Thymus (tissue), 11 donors: ENCODE data around the gene USP24. TPM values are rescaled to one million over a fixed set of nuclear protein-coding genes. Genes with fewer than 3 reads are reported as not detected.

Experiments used
- DNase-seq, 9 donors: peaks; one replicate each; pipeline ENCODE4 v3.0.0-alpha.2; 2013; ENCODE audit warnings: low spot score in 9 of 9, low read depth in 6 of 9, missing footprints in 1 of 9
- H3K27ac ChIP-seq, 2 donors: one replicate each; pipeline ENCODE4 v1.5.1; 2013; ENCODE audit warnings: control low read depth in 1 of 2, low read depth in 1 of 2, low read length in 1 of 2, mild to moderate bottlenecking in 1 of 2, moderate library complexity in 1 of 2
- H3K27me3 ChIP-seq, 2 donors: one replicate each; pipeline ENCODE4 v1.5.1; 2013; ENCODE audit warnings: low read length in 1 of 2; ENCODE audit not compliant: control insufficient read depth in 2 of 2, insufficient read depth in 1 of 2
- H3K36me3 ChIP-seq, 2 donors: one replicate each; pipeline ENCODE4 v1.5.1; 2013; ENCODE audit warnings: low read length in 1 of 2, mild to moderate bottlenecking in 1 of 2, moderate library complexity in 1 of 2; ENCODE audit not compliant: control insufficient read depth in 2 of 2, insufficient read depth in 2 of 2
- H3K4me1 ChIP-seq, 2 donors: one replicate each; pipeline ENCODE4 v1.5.1; 2013; ENCODE audit warnings: low read length in 2 of 2; ENCODE audit not compliant: control insufficient read depth in 2 of 2, insufficient read depth in 2 of 2
- H3K4me3 ChIP-seq, 2 donors: one replicate each; pipeline ENCODE4 v1.5.1; 2013; ENCODE audit warnings: low read length in 2 of 2, control low read depth in 1 of 2, mild to moderate bottlenecking in 1 of 2
- H3K9me3 ChIP-seq, 2 donors: one replicate each; pipeline ENCODE4 v1.5.1; 2013; ENCODE audit warnings: low read length in 1 of 2, mild to moderate bottlenecking in 1 of 2; ENCODE audit not compliant: control insufficient read depth in 2 of 2, insufficient read depth in 1 of 2
- WGBS: extraction: QIAGEN DNeasy Blood & Tissue Kit; methylation state at CpG from one replicate; pipeline ENCODE4 v1.1.7; 2013; 5-methylcytosine and 5-hydroxymethylcytosine counted together
- polyA plus RNA-seq: library from polyadenylated mRNA; stranded (reverse); fragments of 200-250 nt; gene quantifications from one replicate; pipeline ENCODE4 v1.2.3, GENCODE V29; 2013
- total RNA-seq: library from RNA; stranded (reverse); fragments of 120-200 nt; gene quantifications from one replicate; pipeline ENCODE4 v1.2.4, GENCODE V29; 2013
- donor health status: healthy.

Gene USP24
- total and polyA plus RNA-seq, 2 donors: 17.7 to 34.4 TPM

DNA sequence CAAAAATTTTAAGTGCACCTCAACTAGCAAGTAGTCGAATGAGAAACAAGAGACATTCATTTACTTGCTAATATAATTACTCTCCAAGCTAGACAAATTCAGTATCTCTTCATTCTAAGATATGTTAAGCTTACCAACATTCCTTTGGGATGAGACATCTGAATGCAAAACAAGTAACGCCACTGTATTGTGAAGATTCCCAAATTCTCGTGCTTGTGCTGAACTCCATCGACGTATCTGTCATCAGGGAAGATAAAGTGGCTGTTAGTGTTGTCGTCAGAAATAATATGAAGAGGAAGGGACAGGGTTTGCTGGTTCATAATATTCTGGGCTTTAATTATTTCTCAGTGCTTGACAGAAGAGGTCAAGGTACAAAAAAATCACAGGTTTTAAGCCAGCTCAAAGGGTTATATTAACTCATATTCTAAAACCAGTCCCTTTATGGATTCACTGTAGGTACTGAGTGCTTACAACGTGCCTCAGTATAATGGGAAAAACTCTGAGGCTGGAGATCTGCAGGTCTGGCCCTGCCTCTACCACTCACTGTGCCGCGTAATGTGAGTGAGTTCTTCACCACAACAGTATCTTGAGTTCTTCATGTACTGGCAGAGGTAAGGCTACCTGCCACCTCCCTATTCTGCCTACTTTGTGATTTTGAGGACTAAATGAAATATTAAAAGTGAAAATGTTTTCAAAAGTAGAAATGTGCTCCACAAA is 133.8 kb downstream of the USP24 start:
- no peaks in the 10 kb centered on the region for H3K9me3 ChIP-seq
- no peak for DNase-seq
- H3K4me3 ChIP-seq: no peak overlapping the region
- H3K36me3 ChIP-seq: peaks cover 74 to 94% of the 10 kb centered on the region in 2 donors
- H3K27me3 ChIP-seq: no peaks in the 10 kb centered on the region
- no peak overlapping the region for H3K27ac ChIP-seq
- H3K4me1 ChIP-seq: no peaks in the 10 kb centered on the region
- 96% methylated on average over 9 of the region's 9 CpGs for whole genome bisulfite sequencing

DNA sequence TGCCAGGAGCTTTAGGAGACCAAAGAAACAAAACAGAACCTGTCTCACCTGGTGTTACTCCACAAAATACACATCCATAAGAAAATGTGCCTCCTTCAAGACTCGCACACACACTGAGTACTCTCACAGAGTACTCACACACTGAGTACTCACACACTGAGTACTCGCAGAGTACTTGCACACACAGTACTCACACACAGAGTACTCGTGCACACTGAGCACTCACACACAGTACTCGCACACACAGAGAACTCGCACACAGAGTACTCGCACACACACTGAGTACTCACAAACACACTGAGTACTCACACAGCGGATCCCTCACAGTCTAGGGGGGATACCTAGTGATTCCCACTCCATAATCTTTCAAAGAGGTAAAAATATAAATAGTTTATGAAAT is 135.5 kb downstream of the USP24 start:
- WGBS: 98% methylated on average over 7 of the region's 7 CpGs
- Histone ChIP-seq H3K4me1 (no peaks in the 10 kb centered on the region), H3K36me3 (peaks cover 64 to 93% of the 10 kb centered on the region in 2 donors), H3K27me3 (no peaks in the 10 kb centered on the region), H3K27ac (no peak overlapping the region), H3K9me3 (no peaks in the 10 kb centered on the region), H3K4me3 (no peak overlapping the region)
- DNase-seq: no peak

DNA sequence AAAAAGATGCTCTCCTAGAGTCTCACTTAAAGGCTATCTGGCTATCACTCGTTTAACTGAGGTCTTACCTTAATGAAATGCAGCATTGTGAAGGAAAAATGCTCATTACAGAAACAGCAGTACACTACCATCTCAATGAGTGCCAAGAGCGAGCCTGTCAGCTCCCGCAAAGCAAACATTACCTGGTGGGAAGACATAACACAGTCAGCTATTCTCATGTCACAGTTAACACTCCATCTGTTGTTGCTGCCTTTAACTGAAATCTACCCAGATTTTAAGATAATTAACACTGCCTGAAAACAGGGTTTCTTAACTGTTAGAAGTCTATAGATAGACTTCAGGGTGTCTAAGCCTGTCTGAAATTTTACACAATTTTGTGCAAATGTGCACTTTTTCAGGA is 136.7 kb downstream of the USP24 start:
- 95% methylated on average over 3 of the region's 3 CpGs for WGBS
- Histone ChIP-seq H3K4me3 (no peak overlapping the region), H3K36me3 (peaks cover 59 to 93% of the 10 kb centered on the region in 2 donors), H3K9me3 (no peaks in the 10 kb centered on the region), H3K4me1 (no peaks in the 10 kb centered on the region), H3K27me3 (no peaks in the 10 kb centered on the region), H3K27ac (no peak overlapping the region)
- no peak for DNase-seq

DNA sequence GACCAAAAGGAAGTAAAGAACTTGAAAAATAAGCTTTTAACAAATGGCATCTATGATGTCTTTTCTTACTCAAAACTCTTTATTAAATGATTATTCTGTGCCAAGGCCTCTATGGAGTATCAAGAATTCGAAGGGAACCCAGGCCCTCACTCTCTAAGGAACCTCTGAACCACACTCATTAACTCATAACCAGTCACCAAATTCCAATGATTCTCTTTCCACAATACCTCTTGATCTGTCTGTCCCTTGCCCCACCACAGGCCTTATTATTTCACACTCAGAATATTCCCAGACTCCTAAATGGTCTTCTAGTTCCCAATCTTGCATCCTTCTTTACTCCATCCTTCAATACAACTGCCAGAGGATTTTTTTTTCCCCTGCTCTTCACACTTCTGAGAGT is 138.8 kb downstream of the USP24 start:
- peaks cover 60 to 93% of the 10 kb centered on the region in 2 donors for H3K36me3 ChIP-seq
- no peaks in the 10 kb centered on the region for H3K27me3 ChIP-seq
- no peak overlapping the region for H3K4me3 ChIP-seq
- no peaks in the 10 kb centered on the region for H3K4me1 ChIP-seq
- no peak for DNase-seq
- H3K27ac ChIP-seq: no peak overlapping the region
- no peaks in the 10 kb centered on the region for H3K9me3 ChIP-seq
- 97% methylated on average over 1 of the region's 1 CpG for WGBS

DNA sequence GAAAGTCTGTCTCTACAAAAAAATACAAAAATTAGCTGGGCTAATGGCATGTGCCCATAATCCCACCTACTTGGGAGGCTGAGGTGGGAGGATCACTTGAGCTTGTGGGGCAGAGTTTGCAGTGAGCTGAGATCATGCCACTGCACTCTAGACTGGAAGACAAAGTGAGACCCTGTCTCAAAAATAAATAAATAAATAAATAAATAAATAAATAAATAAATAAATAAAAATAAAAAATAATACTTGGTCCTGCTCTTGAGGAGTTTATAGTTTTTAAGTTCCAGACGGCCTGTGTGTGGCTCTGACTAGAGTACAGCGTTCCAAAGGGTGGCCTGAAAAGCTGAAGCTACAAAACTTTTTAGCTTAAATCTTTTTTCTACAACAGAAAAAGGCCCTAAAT is 140.7 kb downstream of the USP24 start:
- peaks cover 66 to 90% of the 10 kb centered on the region in 2 donors for H3K36me3 ChIP-seq
- no peaks in the 10 kb centered on the region for H3K9me3 ChIP-seq
- over 99% methylated on average over 2 of the region's 2 CpGs for WGBS
- no peaks in the 10 kb centered on the region for H3K27me3 ChIP-seq
- H3K27ac ChIP-seq: no peak overlapping the region
- DNase-seq: no peak
- H3K4me1 ChIP-seq: peaks cover 0 to 8% of the 10 kb centered on the region in 2 donors
- no peak overlapping the region for H3K4me3 ChIP-seq

DNA sequence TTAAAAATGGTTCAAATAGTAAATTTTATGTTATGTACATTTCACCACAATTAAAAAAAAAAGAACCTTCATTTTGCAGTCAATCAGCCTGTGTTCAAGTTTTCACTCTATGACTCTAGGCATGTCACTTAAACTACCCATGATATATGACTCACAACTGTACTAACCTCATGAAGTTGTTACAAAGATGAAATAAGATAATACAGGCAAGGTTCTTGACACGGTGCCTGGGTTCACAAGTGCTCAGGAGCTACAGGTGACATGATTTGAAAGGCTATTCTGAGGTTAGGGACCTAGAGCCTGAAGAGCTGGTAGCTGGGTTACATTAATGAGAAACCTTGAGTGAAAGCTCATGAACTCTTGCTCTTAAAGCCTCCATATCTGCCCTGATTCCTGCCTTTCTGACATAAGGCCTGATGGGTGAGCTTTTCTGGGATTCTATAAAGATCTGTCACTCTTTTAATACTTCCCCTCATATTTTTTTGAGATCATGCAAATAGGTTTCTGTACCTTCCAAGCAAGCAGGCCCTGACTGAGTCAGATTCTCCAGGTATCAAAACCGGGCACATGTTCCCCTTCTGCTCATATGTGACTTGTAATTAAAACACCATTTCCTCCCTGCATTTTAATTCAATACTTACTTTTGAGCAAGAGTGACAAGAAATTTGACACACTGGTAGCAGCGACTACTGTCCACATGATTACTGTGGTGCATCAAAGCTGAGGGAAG is 141.8 kb downstream of the USP24 start:
- Histone ChIP-seq H3K36me3 (peaks cover 65 to 91% of the 10 kb centered on the region in 2 donors), H3K4me3 (no peak overlapping the region), H3K27ac (no peak overlapping the region), H3K4me1 (peaks cover 0 to 12% of the 10 kb centered on the region in 2 donors), H3K9me3 (no peaks in the 10 kb centered on the region), H3K27me3 (no peaks in the 10 kb centered on the region)
- no peak for DNase-seq
- WGBS: 96% methylated on average over 3 of the region's 3 CpGs

DNA sequence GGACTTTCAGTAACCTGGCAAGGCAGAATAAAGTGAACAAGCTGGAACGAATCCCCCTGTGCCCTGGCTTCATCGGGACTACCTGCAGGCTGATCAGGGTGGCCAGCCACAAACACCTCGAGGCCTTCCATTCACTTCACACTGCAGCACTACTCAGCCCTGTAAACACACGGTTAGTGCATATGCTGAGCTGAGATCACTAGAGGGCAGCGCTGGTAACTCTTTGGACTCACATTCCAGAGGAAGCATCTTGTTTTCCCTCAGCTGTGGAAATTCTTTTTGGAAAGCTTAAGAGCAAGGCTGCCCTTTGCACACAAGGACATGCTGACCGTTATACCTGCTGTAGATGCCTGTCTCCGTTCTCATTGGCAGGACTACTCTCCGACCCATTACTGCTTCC is 143.7 kb downstream of the USP24 start:
- peaks cover 0 to 12% of the 10 kb centered on the region in 2 donors for H3K4me1 ChIP-seq
- H3K27ac ChIP-seq: no peak overlapping the region
- no peaks in the 10 kb centered on the region for H3K9me3 ChIP-seq
- DNase-seq: peak in 2 of 9 donors; percentile 15 to 23
- H3K36me3 ChIP-seq: peaks cover 61 to 85% of the 10 kb centered on the region in 2 donors
- H3K27me3 ChIP-seq: no peaks in the 10 kb centered on the region
- WGBS: 83% methylated on average over 8 of the region's 8 CpGs
- H3K4me3 ChIP-seq: no peak overlapping the region

DNA sequence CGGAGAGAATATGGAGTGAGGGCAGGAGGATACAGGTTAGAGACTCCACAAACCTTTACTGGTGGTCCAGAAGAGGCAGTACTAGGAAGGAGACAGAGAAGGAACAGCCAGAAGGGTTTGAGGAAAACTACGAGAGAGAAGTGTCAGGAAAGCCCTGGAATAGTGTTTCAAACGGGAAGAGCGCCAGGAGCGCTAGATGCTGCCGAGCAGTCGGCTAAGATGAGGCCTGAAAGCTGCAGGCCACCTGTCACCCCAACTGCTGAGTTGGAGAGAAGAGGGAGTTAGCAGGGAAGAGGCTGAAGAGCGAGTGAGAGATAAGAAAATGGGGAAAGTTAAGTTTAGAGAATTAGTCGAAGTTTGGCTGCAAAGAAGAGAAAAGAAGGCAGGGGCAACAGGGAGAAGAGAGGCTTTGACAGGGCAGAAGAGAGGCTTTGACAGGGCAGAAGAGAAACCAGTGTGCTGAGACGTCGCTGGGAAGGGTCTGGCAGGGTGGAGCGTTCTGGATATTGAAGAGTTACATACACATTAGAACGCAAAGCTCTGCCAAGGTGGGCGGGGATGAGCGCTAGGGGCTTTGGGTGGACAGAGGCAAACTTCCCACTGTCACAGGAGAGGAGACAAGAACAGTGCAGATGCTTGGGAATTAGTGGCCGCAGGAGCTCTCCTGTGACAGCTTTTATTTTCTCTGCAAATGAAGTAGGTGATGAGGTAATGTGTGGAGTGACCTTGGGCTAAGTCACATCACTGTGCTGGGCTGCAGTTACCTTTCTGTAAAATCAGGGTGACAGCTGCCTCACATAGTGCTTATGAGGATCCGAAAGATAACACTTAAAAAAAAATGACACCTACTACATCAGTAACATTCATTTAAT is 144.6 kb downstream of the USP24 start:
- WGBS: 95% methylated on average over 17 of the region's 17 CpGs
- peak overlapping the region in 1 of 2 donors; percentile 28 for H3K27ac ChIP-seq
- no peaks in the 10 kb centered on the region for H3K27me3 ChIP-seq
- H3K9me3 ChIP-seq: no peaks in the 10 kb centered on the region
- DNase-seq: no peak
- peaks cover 0 to 12% of the 10 kb centered on the region in 2 donors for H3K4me1 ChIP-seq
- H3K4me3 ChIP-seq: no peak overlapping the region
- H3K36me3 ChIP-seq: peaks cover 62 to 82% of the 10 kb centered on the region in 2 donors
